Non-pigmented ciliary epithelial cell (primary cell): ENCODE measurements around the gene FGD2.
A peak's percentile ranks its signal among the peaks of the same experiment; 100 is the strongest.

Source experiments
- DNase-seq: peaks from one replicate; pipeline ENCODE4 v3.0.0-alpha.2; 2010; ENCODE audit warnings: low read depth

FGD2 gene

GRCh38 chr6:36970892-36971842, 34.3 kb upstream of the FGD2 start:
- no peak for DNase-seq

- no peak for DNase-seq
Observed at GRCh38 chr6:36971921-36972673, 33.4 kb upstream of the FGD2 start.

GRCh38 chr6:36973190-36973589, 32.3 kb upstream of the FGD2 start:
- no peak for DNase-seq

GRCh38 chr6:36973647-36974046, 31.8 kb upstream of the FGD2 start:
- DNase-seq, result no peak

GRCh38 chr6:36975231-36976006, 30.0 kb upstream of the FGD2 start:
- no peak for DNase-seq

GRCh38 chr6:36976007-36976264, 29.5 kb upstream of the FGD2 start:
- DNase-seq, result no peak

- no peak for DNase-seq
Observed at GRCh38 chr6:36976509-36976908, 28.9 kb upstream of the FGD2 start.

- DNase-seq, result no peak
Observed at GRCh38 chr6:36976931-36977330, 28.5 kb upstream of the FGD2 start.

GRCh38 chr6:36977470-36977941, 27.9 kb upstream of the FGD2 start:
- DNase-seq, result no peak

- no peak for DNase-seq
Observed at GRCh38 chr6:36978421-36979346, 26.8 kb upstream of the FGD2 start.

- no peak for DNase-seq
Observed at GRCh38 chr6:36979347-36979742, 26.1 kb upstream of the FGD2 start.

- no peak for DNase-seq
Observed at GRCh38 chr6:36980129-36980528, 25.3 kb upstream of the FGD2 start.

GRCh38 chr6:36980876-36981619, 24.4 kb upstream of the FGD2 start:
- no peak for DNase-seq

GRCh38 chr6:36983538-36983937, 21.9 kb upstream of the FGD2 start:
- no peak for DNase-seq

GRCh38 chr6:36984581-36985416, 20.7 kb upstream of the FGD2 start:
- DNase-seq, result peak; percentile 23

GRCh38 chr6:36985417-36985807, 20.0 kb upstream of the FGD2 start:
- no peak for DNase-seq

GRCh38 chr6:36985808-36986703, 19.4 kb upstream of the FGD2 start, which contains the start of gene MTCH1:
TSS of gene MTCH1 (minus strand) at chr6:36986196. CDS start at chr6:36986173, 23 bp downstream.
- peak; percentile 41 for DNase-seq

- DNase-seq, result no peak
Observed at GRCh38 chr6:36986704-36987047, 18.8 kb upstream of the FGD2 start.

GRCh38 chr6:36989264-36989663, 16.2 kb upstream of the FGD2 start:
- DNase-seq, result no peak
